Fibroblast of lung (primary cell): Measurements from ENCODE around the gene SERF2. TPM values are rescaled to one million over a fixed set of nuclear protein-coding genes. Genes with fewer than 3 reads are reported as not detected.

Experiments used
- DNase-seq, 2 donors: peaks; one replicate each; pipeline versions ENCODE4 v3.0.0 to v3.0.0-alpha.2; 2010; ENCODE audit warnings: low read depth in 2 of 2
- H2AFZ ChIP-seq: 2 replicates; pipeline ENCODE4 v1.5.1; 2012; ENCODE audit warnings: low read length, control low read depth, inconsistent platforms
- H3K27ac ChIP-seq: 2 replicates; pipeline ENCODE4 v1.5.1; 2011; ENCODE audit warnings: low read length, control low read depth; ENCODE audit not compliant: insufficient read depth
- H3K27me3 ChIP-seq: 2 replicates; pipeline ENCODE4 v1.5.1; 2011; ENCODE audit warnings: mild to moderate bottlenecking, low read length; ENCODE audit not compliant: control insufficient read depth, insufficient read depth
- H3K36me3 ChIP-seq: 2 replicates; pipeline ENCODE4 v1.5.1; 2011; ENCODE audit warnings: low read length; ENCODE audit not compliant: control insufficient read depth, insufficient read depth
- H3K4me1 ChIP-seq: 2 replicates; pipeline ENCODE4 v1.5.1; 2011; ENCODE audit warnings: low read length; ENCODE audit not compliant: control insufficient read depth, insufficient read depth; ENCODE audit errors: extremely low read depth
- H3K4me2 ChIP-seq: 2 replicates; pipeline ENCODE4 v1.5.1; 2011; ENCODE audit warnings: low read length, control low read depth; ENCODE audit not compliant: insufficient read depth; ENCODE audit errors: extremely low read depth
- H3K4me3 ChIP-seq, 4 experiments: fragments of 200-600 bp in 1 of 4; sonication (generic) in 1 of 4; replicated peaks in 1 of 4; 2 replicates each; pipeline ENCODE4 v1.5.1; 2011 to 2016; ENCODE audit warnings: low read length in 4 of 4, low read depth in 3 of 4, mild to moderate bottlenecking in 3 of 4, control low read depth in 2 of 4, inconsistent platforms in 1 of 4, mixed read lengths in 1 of 4; ENCODE audit not compliant: insufficient read depth in 1 of 4; ENCODE audit errors: control extremely low read depth in 1 of 4
- H3K79me2 ChIP-seq: 2 replicates; pipeline ENCODE4 v1.5.1; 2012; ENCODE audit warnings: mild to moderate bottlenecking, low read length, inconsistent platforms; ENCODE audit not compliant: control insufficient read depth, insufficient read depth
- H3K9ac ChIP-seq: 2 replicates; pipeline ENCODE4 v1.5.1; 2011; ENCODE audit warnings: mild to moderate bottlenecking, low read length, control low read depth; ENCODE audit not compliant: insufficient read depth
- H3K9me3 ChIP-seq: 2 replicates; pipeline ENCODE4 v1.5.1; 2012; ENCODE audit warnings: low read depth, low read length; ENCODE audit not compliant: control insufficient read depth, insufficient read depth
- H4K20me1 ChIP-seq: 2 replicates; pipeline ENCODE4 v1.5.1; 2011; ENCODE audit warnings: low read length; ENCODE audit not compliant: control insufficient read depth, insufficient read depth; ENCODE audit errors: extremely low read depth
- EZH2 ChIP-seq: IDR thresholded peaks from 2 replicates; pipeline ENCODE4 v1.5.1; 2012; ENCODE audit warnings: low read length, control low read depth, mild to moderate bottlenecking; ENCODE audit errors: missing control alignments
- polyA plus RNA-seq, 2 donors: library from polyadenylated mRNA; depleted of rRNA in 1 of 2; stranded (reverse) in 1 of 2; unstranded in 1 of 2; fragments of >200 nt; gene quantifications; 2 replicates each; pipeline ENCODE4 v1.2.1, GENCODE V29; 2011 to 2012; ENCODE audit warnings: missing spikeins in 1 of 2
- total RNA-seq: library from RNA; depleted of rRNA; stranded (reverse); fragments of >200 nt; gene quantifications from 2 replicates; pipeline ENCODE4 v1.2.1, GENCODE V29; 2014
- TF ChIP-seq, protein P1 (sequence below), 2 donors: IDR thresholded peaks in 1 of 2; conservative IDR thresholded peaks in 1 of 2; 1 replicate in 1 of 2; 2 replicates in 1 of 2; pipeline ENCODE4 v1.5.1; 2011 to 2012; ENCODE audit warnings: low read length in 2 of 2, control low read depth in 1 of 2, inconsistent platforms in 1 of 2, low read depth in 1 of 2, mild to moderate bottlenecking in 1 of 2

Gene SERF2
- total and polyA plus RNA-seq, 2 donors (not counting 1 experiment from before 2014, with no cell fraction given) = 371 to 1,159 TPM

- TF ChIP-seq, protein P1, sequence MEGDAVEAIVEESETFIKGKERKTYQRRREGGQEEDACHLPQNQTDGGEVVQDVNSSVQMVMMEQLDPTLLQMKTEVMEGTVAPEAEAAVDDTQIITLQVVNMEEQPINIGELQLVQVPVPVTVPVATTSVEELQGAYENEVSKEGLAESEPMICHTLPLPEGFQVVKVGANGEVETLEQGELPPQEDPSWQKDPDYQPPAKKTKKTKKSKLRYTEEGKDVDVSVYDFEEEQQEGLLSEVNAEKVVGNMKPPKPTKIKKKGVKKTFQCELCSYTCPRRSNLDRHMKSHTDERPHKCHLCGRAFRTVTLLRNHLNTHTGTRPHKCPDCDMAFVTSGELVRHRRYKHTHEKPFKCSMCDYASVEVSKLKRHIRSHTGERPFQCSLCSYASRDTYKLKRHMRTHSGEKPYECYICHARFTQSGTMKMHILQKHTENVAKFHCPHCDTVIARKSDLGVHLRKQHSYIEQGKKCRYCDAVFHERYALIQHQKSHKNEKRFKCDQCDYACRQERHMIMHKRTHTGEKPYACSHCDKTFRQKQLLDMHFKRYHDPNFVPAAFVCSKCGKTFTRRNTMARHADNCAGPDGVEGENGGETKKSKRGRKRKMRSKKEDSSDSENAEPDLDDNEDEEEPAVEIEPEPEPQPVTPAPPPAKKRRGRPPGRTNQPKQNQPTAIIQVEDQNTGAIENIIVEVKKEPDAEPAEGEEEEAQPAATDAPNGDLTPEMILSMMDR (conservative IDR thresholded peaks at IDR 0.05 in 1 of 2, IDR thresholded peaks at IDR 0.05 in 1 of 2; ENCODE audit: low read depth in 1 of 2, low read length in 2 of 2) = no peak
- TF ChIP-seq EZH2 = no peak
- Histone ChIP-seq H3K27ac (no peak overlapping the region), H3K79me2 (peaks cover 67% of the 10 kb centered on the region), H3K27me3 (no peaks in the 10 kb centered on the region), H3K4me2 (peak overlapping the region; percentile 44), H3K9ac (no peak overlapping the region), H4K20me1 (no peaks in the 10 kb centered on the region), H3K36me3 (peaks cover 1% of the 10 kb centered on the region), H2AFZ (no peak overlapping the region), H3K9me3 (no peaks in the 10 kb centered on the region), H3K4me3 (peak overlapping the region; percentile 62 to 94 (median 82)), H3K4me1 (no peaks in the 10 kb centered on the region)
- DNase-seq = peak; percentile 15 to 36
These were observed 43.7 kb upstream of the SERF2 start for GRCh38 chr15:43748376-43748775.

GRCh38 chr15:43749690-43750345 lies 42.3 kb upstream of the SERF2 start:
- H4K20me1 ChIP-seq = no peaks in the 10 kb centered on the region
- peak overlapping the region in 3 of 4 experiments; percentile 14 to 28 (median 17) for H3K4me3 ChIP-seq
- peaks cover 76% of the 10 kb centered on the region for H3K79me2 ChIP-seq
- TF ChIP-seq, protein P1 (conservative IDR thresholded peaks at IDR 0.05 in 1 of 2, IDR thresholded peaks at IDR 0.05 in 1 of 2; ENCODE audit: low read depth in 1 of 2, low read length in 2 of 2) = no peak
- no peak for TF ChIP-seq EZH2
- no peaks in the 10 kb centered on the region for H3K27me3 ChIP-seq
- no peaks in the 10 kb centered on the region for H3K9me3 ChIP-seq
- no peak overlapping the region for H3K9ac ChIP-seq
- peak overlapping the region; percentile 87 for H3K4me2 ChIP-seq
- H3K36me3 ChIP-seq = peaks cover 1% of the 10 kb centered on the region
- no peaks in the 10 kb centered on the region for H3K4me1 ChIP-seq
- no peak overlapping the region for H3K27ac ChIP-seq
- no peak overlapping the region for H2AFZ ChIP-seq
- no peak for DNase-seq

DNA sequence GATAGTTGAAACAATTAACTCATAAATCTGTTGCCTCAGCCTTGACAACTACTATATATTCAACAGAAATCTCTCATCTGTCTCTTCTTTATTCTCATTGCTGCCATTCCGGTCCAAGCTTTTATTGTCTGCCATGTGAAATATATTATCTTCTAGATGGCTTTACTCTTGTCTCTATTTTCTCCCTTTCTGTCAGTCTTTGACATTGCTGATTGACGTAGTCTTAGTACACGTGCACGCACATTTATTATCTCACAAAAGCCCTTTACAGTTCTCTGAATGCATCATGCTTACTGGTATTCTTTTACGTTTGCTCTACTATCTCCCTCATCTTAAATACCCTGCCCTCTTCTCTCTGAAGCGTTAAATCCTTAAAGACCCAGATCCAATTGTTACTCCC lies 40.2 kb upstream of the SERF2 start:
- Histone ChIP-seq H3K27me3 (no peaks in the 10 kb centered on the region), H3K9ac (no peak overlapping the region)
- no peak for TF ChIP-seq EZH2
- TF ChIP-seq, protein P1 (conservative IDR thresholded peaks at IDR 0.05 in 1 of 2, IDR thresholded peaks at IDR 0.05 in 1 of 2; ENCODE audit: low read depth in 1 of 2, low read length in 2 of 2) = no peak

More for the DNA sequence above, 40.2 kb upstream of the SERF2 start:
- Histone ChIP-seq H3K4me2 (no peak overlapping the region), H4K20me1 (no peaks in the 10 kb centered on the region), H3K27ac (no peak overlapping the region), H3K4me1 (no peaks in the 10 kb centered on the region), H3K36me3 (peaks cover 3% of the 10 kb centered on the region), H3K9me3 (no peaks in the 10 kb centered on the region), H3K79me2 (peaks cover 74% of the 10 kb centered on the region), H3K4me3 (no peak overlapping the region), H2AFZ (no peak overlapping the region)
- no peak for DNase-seq
